HepG2 (cell line): ENCODE data around the gene MEGF10. TPM values are rescaled to one million over a fixed set of nuclear protein-coding genes. Genes with fewer than 3 reads are reported as not detected.

Source experiments
- ATAC-seq: fragments of 200-7000 bp; cut with Tn5 transposase; 3 replicates; pipeline ENCODE4 v1.9.1; 2020; ENCODE audit warnings: mild to moderate bottlenecking, moderate library complexity
- BruUV-seq: library from RNA; stranded (reverse); fragments of 400-500 nt; replicated peaks from 2 replicates; lab custom pipeline; 2021; lab: Mats Ljungman, UMichigan
- CTCF ChIA-PET: fragments of 300-600 bp; formaldehyde crosslinking; extraction: SDS; loops from one replicate; lab custom pipeline; 2021; ENCODE audit warnings: low total read pairs, inconsistent platforms, low intra/inter-chr PET ratio; lab: Yijun Ruan, JAX
- POLR2A ChIA-PET: fragments of 350-600 bp; sonication (Branson Sonifier 250); formaldehyde crosslinking; loops from one replicate; lab custom pipeline; 2020; ENCODE audit warnings: antibody characterized with exemption, inconsistent platforms; lab: Yijun Ruan, JAX
- DNase-seq: peaks from one replicate; pipeline ENCODE4 v3.0.0-alpha.2; 2015; ENCODE audit warnings: low spot score
- FAIRE-seq: peaks from 3 replicates; lab custom pipeline; 2011; peaks lifted over from hg19 to GRCh38; lab: Jason Lieb, UNC
- H2AFZ ChIP-seq: one replicate; pipeline ENCODE4 v1.6.1; 2011; ENCODE audit warnings: low read length, inconsistent platforms
- H3K27ac ChIP-seq: fragments of 300-600 bp; 3 replicates; pipeline ENCODE4 v1.8.0; 2011; ENCODE audit warnings: mixed run types, mild to moderate bottlenecking, mixed read lengths, low read length, inconsistent platforms; ENCODE audit not compliant: insufficient read depth; ENCODE audit errors: extremely low read length
- H3K27me3 ChIP-seq, 2 experiments: fragments of 200-600 bp in 1 of 2; 2 replicates in 1 of 2; 3 replicates in 1 of 2; pipeline versions ENCODE4 v1.6.0 to v1.8.0; 2011; ENCODE audit warnings: low read length in 2 of 2, mild to moderate bottlenecking in 2 of 2, moderate library complexity in 2 of 2, inconsistent platforms in 1 of 2; ENCODE audit not compliant: insufficient read depth in 2 of 2, control insufficient read depth in 1 of 2
- H3K36me3 ChIP-seq, 2 experiments: fragments of 200-600 bp in 1 of 2; replicated peaks in 1 of 2; 2 replicates in 1 of 2; 3 replicates in 1 of 2; pipeline versions ENCODE4 v1.5.1 to v1.8.0; 2011; ENCODE audit warnings: low read length in 2 of 2, inconsistent platforms in 1 of 2; ENCODE audit not compliant: insufficient read depth in 2 of 2, control insufficient read depth in 1 of 2
- H3K4me1 ChIP-seq: 2 replicates; pipeline ENCODE4 v1.5.1; 2012; ENCODE audit warnings: low read length, inconsistent platforms; ENCODE audit not compliant: insufficient read depth
- H3K4me2 ChIP-seq: 2 replicates; pipeline ENCODE4 v1.6.0; 2011; ENCODE audit warnings: low read depth, low read length, inconsistent platforms
- H3K4me3 ChIP-seq, 3 experiments: fragments of 200-600 bp in 1 of 3; sonication (generic), shearing (Covaris generic) in 1 of 3; replicated peaks in 1 of 3; 2 replicates each; pipeline ENCODE4 v1.5.1; 2011 to 2016; ENCODE audit warnings: low read length in 3 of 3, inconsistent platforms in 2 of 3, low read depth in 2 of 3, mild to moderate bottlenecking in 2 of 3, control low read depth in 1 of 3, mixed read lengths in 1 of 3; ENCODE audit not compliant: insufficient read depth in 1 of 3
- H3K79me2 ChIP-seq: one replicate; pipeline ENCODE4 v1.6.1; 2011; ENCODE audit warnings: low read length, inconsistent platforms; ENCODE audit not compliant: insufficient read depth
- H3K9ac ChIP-seq: 2 replicates; pipeline ENCODE4 v1.6.0; 2011; ENCODE audit warnings: mild to moderate bottlenecking, low read depth, low read length, inconsistent platforms; ENCODE audit not compliant: insufficient read depth
- H3K9me3 ChIP-seq: 2 replicates; pipeline ENCODE4 v1.5.1; 2012; ENCODE audit warnings: mild to moderate bottlenecking, low read length
- H4K20me1 ChIP-seq: 2 replicates; pipeline ENCODE4 v1.6.0; 2011; ENCODE audit warnings: inconsistent platforms, mild to moderate bottlenecking, low read length, moderate library complexity; ENCODE audit not compliant: insufficient read depth
- ARHGAP35 ChIP-seq: sonication (generic); formaldehyde crosslinking; IDR thresholded peaks from 2 replicates; pipeline ENCODE4 v1.9.0; 2022; ENCODE audit warnings: mild to moderate bottlenecking, inconsistent platforms, moderate library complexity, missing genetic modification reagents, borderline replicate concordance
- HOXA3 ChIP-seq: sonication (generic); formaldehyde crosslinking; IDR thresholded peaks from 2 replicates; pipeline ENCODE4 v1.5.0; 2020; ENCODE audit warnings: missing genetic modification reagents
- SRSF9 ChIP-seq: fragments of 200-400 bp; formaldehyde crosslinking; IDR thresholded peaks from 2 replicates; pipeline ENCODE4 v1.6.1; 2018; ENCODE audit warnings: borderline replicate concordance, mild to moderate bottlenecking, low read depth, low read length; ENCODE audit not compliant: insufficient read depth, poor library complexity, severe bottlenecking
- ZNF720 ChIP-seq: sonication (generic); formaldehyde crosslinking; IDR thresholded peaks from 2 replicates; pipeline ENCODE4 v1.4.0; 2020; ENCODE audit warnings: missing genetic modification reagents
- ZNF883 ChIP-seq: sonication (generic); formaldehyde crosslinking; IDR thresholded peaks from 2 replicates; pipeline ENCODE4 v1.5.1; 2020; ENCODE audit warnings: mild to moderate bottlenecking, missing genetic modification reagents; ENCODE audit errors: not compliant biosample characterization
- ZSCAN30 ChIP-seq: sonication (generic); formaldehyde crosslinking; IDR thresholded peaks from 2 replicates; pipeline ENCODE4 v1.5.0; 2020; ENCODE audit warnings: mild to moderate bottlenecking, missing genetic modification reagents
- WGBS: methylation state at CpG from one replicate; pipeline ENCODE4 v1.1.6; 2017; ENCODE audit warnings: low lambda C conversion rate; 5-methylcytosine and 5-hydroxymethylcytosine counted together
- in situ Hi-C: cut with HindIII; loops from 2 replicates; pipeline ENCODE4 v1.10.0; 2017; ENCODE audit warnings: low pct_unique_long_range_greater_than_20kb; ENCODE audit not compliant: extremely low pct_ligation_motif_present
- intact Hi-C: fragments of 100-400 bp; cut with micrococcal nuclease; formaldehyde crosslinking; loops from one replicate; pipeline ENCODE4 v1.10.0; 2022; ENCODE audit not compliant: unreplicated experiment
- polyA plus RNA-seq, 8 experiments: library from polyadenylated mRNA; depleted of rRNA in 3 of 8; stranded (reverse) in 7 of 8; unstranded in 1 of 8; fragments of >200 nt; fragmentation: Illumina TruSeq in 4 of 8; extraction: Trizol in 4 of 8; gene quantifications; 2 replicates each; pipeline versions ENCODE4 v1.2.1 to v1.2.3, GENCODE V29; 2011 to 2016; ENCODE audit warnings: low read depth in 4 of 8, missing spikeins in 1 of 8, mixed read lengths in 1 of 8; ENCODE audit not compliant: insufficient read depth in 1 of 8
- total RNA-seq, 5 experiments: library from RNA; depleted of rRNA; stranded (reverse); fragments of >200 nt; fragmentation: Illumina TruSeq; extraction: Trizol; gene quantifications; 2 replicates each; pipeline ENCODE4 v1.2.3, GENCODE V29; 2016; ENCODE audit warnings: low read depth in 1 of 5
- TF ChIP-seq, protein P1 (sequence below): sonication (generic); formaldehyde crosslinking; IDR thresholded peaks from 2 replicates; pipeline ENCODE4; 2020; ENCODE audit warnings: missing genetic modification reagents, mild to moderate bottlenecking, borderline replicate concordance
- TF ChIP-seq, protein P2 (sequence below): sonication (generic); formaldehyde crosslinking; IDR thresholded peaks from 2 replicates; pipeline ENCODE4 v1.4.0; 2020; ENCODE audit warnings: missing genetic modification reagents

Gene MEGF10
- total and polyA plus RNA-seq, 2 of the 13 experiments (the other 11 are each of a cell fraction or from before 2014, with no cell fraction given), result not detected

DNA sequence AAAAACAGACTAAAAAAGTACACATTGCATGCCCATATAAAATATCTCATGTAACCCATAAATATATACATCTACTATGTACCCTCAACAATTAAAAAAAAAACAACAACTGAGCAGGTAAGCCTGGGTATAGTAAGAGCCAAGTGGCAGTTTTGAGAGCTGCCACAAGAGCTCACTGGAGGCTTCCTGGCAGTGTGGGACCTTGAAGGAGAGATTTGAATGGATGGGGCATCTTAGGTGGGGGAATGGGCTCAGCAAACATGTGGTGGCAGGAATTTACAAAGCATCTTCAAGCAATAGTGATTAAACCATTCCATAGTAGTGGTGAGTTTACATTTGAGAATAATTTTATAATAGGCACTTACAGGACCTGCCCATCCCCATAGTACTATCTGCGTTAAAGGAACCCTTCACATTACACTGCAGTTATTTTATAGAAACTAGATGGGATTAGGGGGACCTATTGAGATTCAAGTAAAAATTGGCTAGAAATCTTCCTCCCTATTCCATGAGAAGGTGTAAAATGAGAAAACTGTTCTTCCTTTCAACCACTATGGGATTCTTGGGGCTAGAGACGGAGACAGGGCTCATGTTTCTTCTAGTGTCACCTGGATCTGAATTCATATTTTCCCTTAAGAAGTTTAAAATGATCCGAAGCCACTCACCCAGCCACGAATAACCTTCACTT lies 6.9 kb downstream of the MEGF10 start:
- no peak for TF ChIP-seq HOXA3
- TF ChIP-seq, protein P1, sequence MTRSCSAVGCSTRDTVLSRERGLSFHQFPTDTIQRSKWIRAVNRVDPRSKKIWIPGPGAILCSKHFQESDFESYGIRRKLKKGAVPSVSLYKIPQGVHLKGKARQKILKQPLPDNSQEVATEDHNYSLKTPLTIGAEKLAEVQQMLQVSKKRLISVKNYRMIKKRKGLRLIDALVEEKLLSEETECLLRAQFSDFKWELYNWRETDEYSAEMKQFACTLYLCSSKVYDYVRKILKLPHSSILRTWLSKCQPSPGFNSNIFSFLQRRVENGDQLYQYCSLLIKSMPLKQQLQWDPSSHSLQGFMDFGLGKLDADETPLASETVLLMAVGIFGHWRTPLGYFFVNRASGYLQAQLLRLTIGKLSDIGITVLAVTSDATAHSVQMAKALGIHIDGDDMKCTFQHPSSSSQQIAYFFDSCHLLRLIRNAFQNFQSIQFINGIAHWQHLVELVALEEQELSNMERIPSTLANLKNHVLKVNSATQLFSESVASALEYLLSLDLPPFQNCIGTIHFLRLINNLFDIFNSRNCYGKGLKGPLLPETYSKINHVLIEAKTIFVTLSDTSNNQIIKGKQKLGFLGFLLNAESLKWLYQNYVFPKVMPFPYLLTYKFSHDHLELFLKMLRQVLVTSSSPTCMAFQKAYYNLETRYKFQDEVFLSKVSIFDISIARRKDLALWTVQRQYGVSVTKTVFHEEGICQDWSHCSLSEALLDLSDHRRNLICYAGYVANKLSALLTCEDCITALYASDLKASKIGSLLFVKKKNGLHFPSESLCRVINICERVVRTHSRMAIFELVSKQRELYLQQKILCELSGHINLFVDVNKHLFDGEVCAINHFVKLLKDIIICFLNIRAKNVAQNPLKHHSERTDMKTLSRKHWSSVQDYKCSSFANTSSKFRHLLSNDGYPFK (CRISPR knock-in tag), result no peak
- TF ChIP-seq ZNF720 (CRISPR knock-in tag), result no peak
- no peak for TF ChIP-seq ARHGAP35
- no peak for TF ChIP-seq ZSCAN30 (CRISPR knock-in tag)
- TF ChIP-seq, protein P2, sequence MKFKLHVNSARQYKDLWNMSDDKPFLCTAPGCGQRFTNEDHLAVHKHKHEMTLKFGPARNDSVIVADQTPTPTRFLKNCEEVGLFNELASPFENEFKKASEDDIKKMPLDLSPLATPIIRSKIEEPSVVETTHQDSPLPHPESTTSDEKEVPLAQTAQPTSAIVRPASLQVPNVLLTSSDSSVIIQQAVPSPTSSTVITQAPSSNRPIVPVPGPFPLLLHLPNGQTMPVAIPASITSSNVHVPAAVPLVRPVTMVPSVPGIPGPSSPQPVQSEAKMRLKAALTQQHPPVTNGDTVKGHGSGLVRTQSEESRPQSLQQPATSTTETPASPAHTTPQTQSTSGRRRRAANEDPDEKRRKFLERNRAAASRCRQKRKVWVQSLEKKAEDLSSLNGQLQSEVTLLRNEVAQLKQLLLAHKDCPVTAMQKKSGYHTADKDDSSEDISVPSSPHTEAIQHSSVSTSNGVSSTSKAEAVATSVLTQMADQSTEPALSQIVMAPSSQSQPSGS, result no peak
- TF ChIP-seq SRSF9, result no peak
- TF ChIP-seq ZNF883 (CRISPR knock-in tag), result no peak
- no peak for DNase-seq
- H3K79me2 ChIP-seq, result no peaks in the 10 kb centered on the region
- ATAC-seq, result no peak
- H3K4me1 ChIP-seq, result no peaks in the 10 kb centered on the region
- CTCF ChIA-PET, result no interaction called here
- no peaks in the 10 kb centered on the region for H3K36me3 ChIP-seq
- H3K27me3 ChIP-seq, result no peaks in the 10 kb centered on the region
- H2AFZ ChIP-seq, result no peak overlapping the region
- H3K27ac ChIP-seq, result no peak overlapping the region
- H3K4me2 ChIP-seq, result no peak overlapping the region
- 22% methylated on average over 4 of the region's 4 CpGs for WGBS
- intact Hi-C loops, result no loop called here
- in situ Hi-C loops, result no loop called here
- no peaks in the 10 kb centered on the region for H3K9me3 ChIP-seq
- no peaks in the 10 kb centered on the region for H4K20me1 ChIP-seq
- POLR2A ChIA-PET, result no interaction called here
- H3K4me3 ChIP-seq, result no peak overlapping the region
- H3K9ac ChIP-seq, result no peak overlapping the region
- no TSS peak for BruUV-seq
- no peak for FAIRE-seq
